ENCODE measurements around the gene IGSF3.

IGSF3 gene

DNA sequence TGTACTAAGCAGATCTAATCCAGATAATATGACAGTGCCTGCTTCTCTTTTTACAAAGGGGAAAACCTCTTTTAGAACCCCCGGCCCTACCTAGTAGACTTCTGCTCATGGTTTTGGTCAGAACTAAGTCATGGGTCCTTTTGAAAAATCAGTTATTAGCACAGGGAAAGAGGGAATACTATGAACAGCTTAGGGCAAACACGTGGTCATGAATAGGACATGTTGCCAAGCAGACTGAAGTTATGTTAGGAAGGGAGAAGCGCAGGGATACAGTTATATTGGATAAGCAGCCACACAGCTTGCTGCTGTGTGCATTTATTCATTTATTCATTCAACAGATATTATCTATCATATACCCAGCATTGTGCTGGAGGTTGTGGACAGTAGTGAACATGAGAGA lies 25.3 kb upstream of the IGSF3 start:
- peak overlapping the region; percentile 96 for H3K27ac ChIP-seq
- CTCF ChIA-PET: no interaction called here
- TF ChIP-seq, protein P1, sequence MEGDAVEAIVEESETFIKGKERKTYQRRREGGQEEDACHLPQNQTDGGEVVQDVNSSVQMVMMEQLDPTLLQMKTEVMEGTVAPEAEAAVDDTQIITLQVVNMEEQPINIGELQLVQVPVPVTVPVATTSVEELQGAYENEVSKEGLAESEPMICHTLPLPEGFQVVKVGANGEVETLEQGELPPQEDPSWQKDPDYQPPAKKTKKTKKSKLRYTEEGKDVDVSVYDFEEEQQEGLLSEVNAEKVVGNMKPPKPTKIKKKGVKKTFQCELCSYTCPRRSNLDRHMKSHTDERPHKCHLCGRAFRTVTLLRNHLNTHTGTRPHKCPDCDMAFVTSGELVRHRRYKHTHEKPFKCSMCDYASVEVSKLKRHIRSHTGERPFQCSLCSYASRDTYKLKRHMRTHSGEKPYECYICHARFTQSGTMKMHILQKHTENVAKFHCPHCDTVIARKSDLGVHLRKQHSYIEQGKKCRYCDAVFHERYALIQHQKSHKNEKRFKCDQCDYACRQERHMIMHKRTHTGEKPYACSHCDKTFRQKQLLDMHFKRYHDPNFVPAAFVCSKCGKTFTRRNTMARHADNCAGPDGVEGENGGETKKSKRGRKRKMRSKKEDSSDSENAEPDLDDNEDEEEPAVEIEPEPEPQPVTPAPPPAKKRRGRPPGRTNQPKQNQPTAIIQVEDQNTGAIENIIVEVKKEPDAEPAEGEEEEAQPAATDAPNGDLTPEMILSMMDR (conservative IDR thresholded peaks at IDR 0.05; ENCODE audit: low read depth): no peak
- POLR2A ChIA-PET (ENCODE audit: low non-redundant PET): no interaction called here
- no peak for DNase-seq (ENCODE audit: low spot score)

DNA sequence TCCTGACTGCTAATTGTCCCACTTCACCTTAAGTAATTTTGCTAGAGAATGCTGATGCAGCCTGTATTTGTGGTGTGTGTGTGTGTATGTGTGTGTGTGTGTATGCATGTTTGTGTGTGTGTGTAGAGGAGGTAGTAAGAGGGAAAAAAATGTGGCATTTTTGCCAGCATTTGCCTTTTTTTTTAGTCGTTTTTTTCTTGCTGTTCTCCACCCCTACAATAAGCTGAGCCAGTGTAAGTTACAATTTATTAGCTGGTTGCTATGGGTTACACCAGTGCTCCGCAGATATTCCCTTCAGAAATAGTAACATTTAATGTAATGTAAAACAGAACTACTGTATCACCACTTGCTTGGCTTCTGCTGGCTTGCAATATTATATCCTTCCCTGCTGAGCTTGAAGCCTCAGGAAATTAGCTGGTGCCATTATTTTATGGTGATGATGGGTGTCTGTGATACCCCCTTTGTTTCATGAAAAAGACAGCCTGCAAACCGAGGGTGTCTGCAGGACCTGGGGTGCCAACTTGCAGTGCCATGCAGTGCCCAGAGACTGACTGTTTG lies 23.4 kb upstream of the IGSF3 start:
- ChIA-PET POLR2A (ENCODE audit: low non-redundant PET) (no interaction called here), CTCF (no interaction called here)
- no peak for DNase-seq (ENCODE audit: low spot score)
- TF ChIP-seq, protein P1 (conservative IDR thresholded peaks at IDR 0.05; ENCODE audit: low read depth): no peak
- H3K27ac ChIP-seq: no peak overlapping the region

DNA sequence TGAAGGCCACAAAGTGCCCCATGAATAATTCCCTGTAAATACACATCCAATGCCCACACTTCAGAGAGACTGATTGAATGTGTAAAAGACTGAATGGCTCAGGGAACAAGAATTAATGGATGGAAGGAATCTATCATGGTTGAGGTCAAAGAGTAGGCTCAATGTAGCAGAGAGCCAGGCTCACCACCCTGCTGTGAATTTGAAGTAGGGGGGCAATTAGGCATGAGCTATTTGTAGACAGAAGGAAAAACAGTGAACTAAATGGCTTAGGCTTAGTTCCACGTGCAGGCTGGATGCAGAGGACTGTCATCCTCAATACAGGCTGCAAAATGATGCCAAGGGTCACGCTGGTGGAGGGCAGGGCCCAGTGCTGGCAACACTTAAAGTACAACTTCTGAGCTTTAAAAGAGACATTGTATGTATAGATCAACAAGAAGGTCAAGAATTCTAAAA lies 22.9 kb upstream of the IGSF3 start:
- CTCF ChIA-PET: no interaction called here
- no peak overlapping the region for H3K27ac ChIP-seq
- no peak for DNase-seq (ENCODE audit: low spot score)
- POLR2A ChIA-PET (ENCODE audit: low non-redundant PET): no interaction called here
- TF ChIP-seq, protein P1 (conservative IDR thresholded peaks at IDR 0.05; ENCODE audit: low read depth): no peak

DNA sequence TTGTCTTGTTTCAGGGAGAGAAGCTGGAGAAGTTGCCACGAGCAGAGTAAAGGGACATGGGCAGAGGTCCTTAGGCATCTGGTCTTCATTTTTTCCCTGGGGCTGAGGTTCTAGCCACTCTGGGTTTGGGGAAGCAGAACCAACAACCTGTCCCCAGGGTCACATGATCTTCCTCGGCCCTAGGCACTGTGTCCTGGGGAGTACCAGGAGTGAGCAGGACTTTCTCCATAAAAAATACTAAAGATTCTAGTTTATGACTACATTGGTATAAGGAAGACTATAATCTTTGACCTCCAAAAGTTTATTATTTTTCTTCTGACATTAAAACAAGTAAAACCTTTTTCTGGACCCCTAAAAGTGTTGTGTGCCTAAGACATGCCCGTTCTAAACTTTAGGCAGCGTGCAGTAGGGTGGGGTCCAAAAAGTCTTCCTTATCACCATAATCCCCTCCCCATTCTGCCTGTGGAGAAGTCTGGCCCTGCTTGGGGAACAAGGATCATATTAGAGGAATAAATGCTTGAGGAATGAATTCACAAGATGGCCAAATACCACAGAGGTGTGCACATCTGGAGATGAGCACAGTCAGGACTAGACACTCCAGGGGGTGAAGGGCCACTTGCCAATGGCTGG lies 19.3 kb upstream of the IGSF3 start:
- DNase-seq (ENCODE audit: low spot score): no peak
- POLR2A ChIA-PET (ENCODE audit: low non-redundant PET): no interaction called here
- peak overlapping the region; percentile 82 for H3K27ac ChIP-seq
- TF ChIP-seq, protein P1 (conservative IDR thresholded peaks at IDR 0.05; ENCODE audit: low read depth): no peak
- CTCF ChIA-PET: no interaction called here

- H3K27ac ChIP-seq: peak overlapping the region; percentile 82
These were observed 18.6 kb upstream of the IGSF3 start for GRCh38 chr1:116686175-116686574.

GRCh38 chr1:116684575-116684974 lies 17.0 kb upstream of the IGSF3 start:
- TF ChIP-seq, protein P1 (conservative IDR thresholded peaks at IDR 0.05; ENCODE audit: low read depth): no peak
- ChIA-PET CTCF (no interaction called here), POLR2A (ENCODE audit: low non-redundant PET) (no interaction called here)
- no peak for DNase-seq (ENCODE audit: low spot score)
- no peak overlapping the region for H3K27ac ChIP-seq

More at GRCh38 chr1:116686175-116686574, 18.6 kb upstream of the IGSF3 start:
- POLR2A ChIA-PET (ENCODE audit: low non-redundant PET): no interaction called here
- CTCF ChIA-PET: no interaction called here
- TF ChIP-seq, protein P1 (conservative IDR thresholded peaks at IDR 0.05; ENCODE audit: low read depth): no peak
- no peak for DNase-seq (ENCODE audit: low spot score)

Measured in RWPE1 (cell line).